HG02884 (cell line): ENCODE data around the gene YTHDC1.
A peak's percentile ranks its signal among the peaks of the same experiment; 100 is the strongest.
"Not testable (repeated sequence)": the region's sequence is repeated elsewhere in the genome, so short reads cannot be mapped to it uniquely, and the experiment has no call there.

ENCODE experiments used
- ATAC-seq: cut with Tn5 transposase; IDR thresholded peaks from one replicate; pipeline ENCODE4 v1.9.1; 2021; ENCODE audit warnings: mild to moderate bottlenecking, moderate library complexity; ENCODE audit not compliant: unreplicated experiment

The YTHDC1 gene

GRCh38 chr4:68349649-68350360 is at the start of gene YTHDC1:
Gene YTHDC1, minus strand, starts transcription at chr4:68350090. Its CDS starts 337 bp downstream, at chr4:68349753.
- ATAC-seq: peak; percentile 95

DNA sequence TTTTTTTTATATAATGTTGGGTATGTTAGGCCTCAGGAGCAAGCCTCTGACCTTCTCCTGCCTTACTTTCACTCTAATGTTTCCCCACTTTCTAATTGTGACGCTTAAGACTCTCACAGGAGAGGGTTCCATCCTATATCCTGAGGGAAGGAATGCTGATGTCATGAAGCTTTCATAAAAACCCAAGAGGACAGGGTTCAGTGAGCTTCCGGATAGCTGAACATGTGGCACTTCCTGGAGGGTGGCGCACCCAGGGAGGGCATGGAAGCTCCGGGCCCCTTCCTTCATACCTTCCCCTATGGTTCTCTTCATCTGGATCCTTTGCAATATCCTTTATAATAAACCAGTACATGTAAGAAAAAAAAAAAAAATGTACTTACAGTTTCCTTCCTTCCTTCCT is 49.4 kb upstream of the YTHDC1 start:
- no peak for ATAC-seq

- ATAC-seq: no peak
These were observed 46.9 kb upstream of the YTHDC1 start for GRCh38 chr4:68396756-68397155.

- ATAC-seq: no peak
These were observed 41.5 kb upstream of the YTHDC1 start for GRCh38 chr4:68391436-68391835.

DNA sequence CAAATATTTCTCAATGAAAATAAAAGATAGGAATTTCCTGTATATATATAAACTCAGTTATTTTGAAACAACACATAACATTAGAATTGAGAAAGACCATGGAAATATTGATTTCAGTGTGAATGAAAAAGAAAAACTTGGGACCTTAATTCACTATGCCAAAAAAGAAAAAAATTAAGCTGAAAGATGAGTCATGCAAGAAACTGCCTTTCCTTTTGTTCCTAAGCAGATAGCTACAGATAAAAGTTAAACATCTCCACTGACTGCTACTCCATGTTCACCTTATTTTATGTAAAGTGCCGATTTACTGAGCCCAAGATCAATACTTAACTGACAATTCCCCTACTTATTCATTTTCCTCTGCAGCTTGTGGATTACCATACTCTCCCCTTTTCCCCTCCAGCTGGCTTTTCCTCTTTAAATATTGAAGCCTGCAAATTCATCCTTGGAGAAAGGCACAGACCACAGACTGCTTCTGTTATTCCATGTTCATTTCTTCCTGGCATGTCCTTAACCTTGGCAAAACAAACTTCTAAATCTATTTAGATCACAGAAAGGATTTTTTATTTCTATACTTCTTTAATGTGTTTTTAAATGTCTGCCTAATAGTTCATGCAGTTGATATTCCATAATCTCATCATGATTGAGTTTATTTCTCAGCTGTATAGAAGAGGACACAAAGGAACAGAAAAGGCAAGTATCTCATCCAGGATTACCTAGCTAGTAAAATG is 40.5 kb upstream of the YTHDC1 start:
- no peak for ATAC-seq

- ATAC-seq: not testable (repeated sequence)
These were observed 39.6 kb upstream of the YTHDC1 start for GRCh38 chr4:68389386-68389913.

DNA sequence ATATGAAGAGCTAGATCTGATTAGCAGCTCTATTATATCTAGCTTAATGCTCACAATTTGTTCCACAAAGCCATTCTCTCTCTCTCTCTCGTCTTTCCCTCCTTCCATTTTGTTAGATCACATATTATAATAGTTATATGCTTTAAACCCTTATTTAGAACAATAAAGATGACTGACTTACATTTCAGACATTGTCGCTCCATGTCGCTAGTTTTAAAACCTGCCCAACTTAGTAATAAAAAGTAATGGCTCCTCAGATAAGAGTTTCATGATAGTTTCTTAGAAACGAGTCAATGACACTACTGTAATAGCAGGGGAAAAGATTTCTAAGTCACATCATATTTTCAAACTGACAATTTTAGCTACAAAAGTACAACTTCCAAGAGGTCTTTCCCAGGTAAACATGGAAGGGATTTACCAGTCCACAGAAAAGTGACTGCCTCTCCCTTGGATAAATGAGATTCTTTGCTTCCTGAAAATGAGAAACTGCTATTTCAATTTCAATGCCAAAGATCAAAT is 38.5 kb upstream of the YTHDC1 start:
- no peak for ATAC-seq

DNA sequence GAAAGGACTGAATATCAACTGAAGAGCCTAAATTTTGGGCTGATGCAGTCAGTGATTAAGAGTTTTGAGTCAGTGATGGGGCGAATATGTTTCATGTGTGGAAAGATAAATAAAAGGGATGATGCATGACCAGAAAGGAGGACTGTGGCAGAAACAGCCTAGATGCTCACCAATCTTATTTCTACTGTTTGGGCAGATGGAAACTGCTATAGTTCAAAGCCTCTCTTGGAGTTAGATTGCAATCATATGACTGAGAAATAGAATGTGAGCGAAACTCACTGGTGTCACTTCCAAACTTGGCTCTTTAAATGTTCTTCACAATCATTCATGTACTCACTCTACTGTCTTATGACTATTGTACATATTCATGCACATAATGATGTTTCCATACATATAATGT is 35.4 kb upstream of the YTHDC1 start:
- no peak for ATAC-seq

GRCh38 chr4:68383115-68383514 is 33.2 kb upstream of the YTHDC1 start:
- no peak for ATAC-seq

- no peak for ATAC-seq
These were observed 28.3 kb upstream of the YTHDC1 start for GRCh38 chr4:68378226-68378625.

DNA sequence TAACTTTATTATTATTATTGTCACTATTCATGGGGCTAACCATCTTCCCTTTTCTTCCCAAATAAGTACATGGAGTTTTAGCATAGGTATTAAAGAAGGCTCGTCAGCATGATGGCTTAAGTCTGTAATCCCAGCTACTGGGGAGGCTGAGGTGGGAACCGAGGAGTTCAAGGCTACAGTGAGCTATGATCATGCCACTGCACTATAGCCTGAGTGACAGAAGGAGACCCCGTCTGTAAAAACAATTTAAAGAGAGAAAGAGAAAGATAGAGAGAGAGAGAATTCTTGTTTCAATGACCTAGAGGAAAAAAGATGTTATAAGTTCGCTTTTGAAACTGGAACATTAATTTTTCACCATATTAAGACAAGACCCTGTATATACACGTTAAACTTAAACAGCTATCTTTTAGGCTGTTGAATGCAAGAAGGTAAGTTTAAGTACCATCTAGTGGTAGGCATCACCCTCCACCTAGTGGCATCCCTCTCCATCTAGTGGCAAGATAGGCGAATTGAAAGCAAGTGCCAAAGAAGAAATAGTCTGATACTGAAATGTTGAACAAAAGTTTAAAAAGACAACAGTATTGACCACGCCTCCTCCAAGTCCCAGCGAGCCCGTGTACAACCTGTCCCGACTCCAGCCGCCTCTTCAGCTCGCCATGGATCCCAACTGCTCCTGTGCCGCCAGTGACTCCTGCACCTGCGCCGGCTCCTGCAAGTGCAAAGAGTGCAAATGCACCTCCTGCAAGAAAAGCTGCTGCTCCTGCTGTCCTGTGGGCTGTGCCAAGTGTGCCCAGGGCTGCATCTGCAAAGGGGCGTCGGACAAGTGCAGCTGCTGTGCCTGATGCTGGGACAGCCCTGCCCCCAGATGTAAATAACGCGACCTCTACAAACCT is 26.0 kb upstream of the YTHDC1 start:
- ATAC-seq: peak; percentile 61

- ATAC-seq: peak; percentile 95
These were observed 23.6 kb upstream of the YTHDC1 start for GRCh38 chr4:68373513-68373912.

DNA sequence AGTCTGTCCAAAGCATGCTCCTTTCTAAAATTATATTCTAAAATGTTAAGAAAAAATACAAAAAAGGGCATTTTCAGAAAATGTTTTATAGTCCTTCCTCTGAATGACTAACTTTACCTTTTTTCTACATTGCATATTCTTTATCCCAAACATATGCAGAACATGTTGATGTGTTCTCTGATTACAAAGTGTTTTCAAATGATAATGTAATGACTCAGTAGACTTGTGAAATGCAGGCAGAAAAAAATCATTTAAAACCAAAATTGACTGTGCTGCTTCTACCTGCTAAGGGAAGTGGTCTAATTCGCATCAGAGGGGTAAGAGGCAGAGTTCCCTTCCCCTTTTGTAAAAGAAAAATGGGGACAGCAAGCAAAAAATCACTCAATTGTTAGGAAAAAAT is 22.7 kb upstream of the YTHDC1 start:
- ATAC-seq: no peak

DNA sequence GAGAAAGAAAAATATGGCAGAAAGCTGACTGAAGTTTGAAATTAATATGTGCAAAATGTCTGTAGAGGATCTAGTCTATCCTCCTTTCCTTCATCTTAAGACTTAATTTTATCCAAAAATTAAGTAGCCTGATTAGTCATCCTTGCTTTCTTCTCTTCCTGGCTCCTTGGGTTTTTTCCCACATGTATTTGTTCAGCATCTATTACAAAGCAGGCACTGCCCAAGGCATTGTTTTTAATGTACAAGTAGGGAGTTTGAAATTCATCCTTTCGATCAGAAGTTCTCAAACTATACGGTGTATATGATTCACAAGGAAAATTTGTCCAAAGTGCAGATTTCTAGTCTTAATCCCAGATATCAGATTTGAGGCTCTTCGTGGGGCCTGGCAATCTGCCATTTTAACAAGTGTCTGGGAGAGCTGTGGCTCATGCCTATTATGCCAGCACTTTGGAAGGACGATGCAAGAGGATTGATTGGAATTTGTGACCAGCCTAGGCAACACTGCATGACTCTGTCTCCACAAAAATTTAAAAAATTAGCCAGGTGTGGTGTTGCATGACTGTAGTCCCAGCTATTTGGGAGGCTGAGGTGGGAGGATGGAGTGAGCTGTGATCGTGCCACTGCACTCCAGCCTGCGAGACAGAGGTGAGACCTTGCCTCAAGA is 19.4 kb upstream of the YTHDC1 start:
- no peak for ATAC-seq

DNA sequence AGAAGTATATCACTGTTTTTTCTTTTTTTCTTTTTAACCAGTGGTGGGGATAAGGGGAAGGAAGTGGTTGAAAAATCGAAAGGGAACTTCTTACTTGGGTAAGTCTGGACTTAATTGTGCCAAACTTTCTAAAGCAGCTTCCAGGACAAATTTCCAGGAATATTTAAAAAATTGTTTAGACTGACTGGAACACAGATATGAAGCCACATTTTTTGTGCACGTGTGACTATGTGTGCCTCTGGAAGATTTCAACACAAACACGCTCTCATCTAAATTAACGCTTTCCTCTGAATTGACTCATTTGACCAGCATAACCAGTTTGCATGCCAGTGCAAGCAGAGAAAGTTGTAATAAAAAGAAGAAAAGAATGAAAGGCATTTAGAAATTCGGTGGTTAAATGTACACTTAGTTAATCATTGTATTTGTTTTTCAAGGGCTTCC is 18.8 kb upstream of the YTHDC1 start:
- no peak for ATAC-seq

DNA sequence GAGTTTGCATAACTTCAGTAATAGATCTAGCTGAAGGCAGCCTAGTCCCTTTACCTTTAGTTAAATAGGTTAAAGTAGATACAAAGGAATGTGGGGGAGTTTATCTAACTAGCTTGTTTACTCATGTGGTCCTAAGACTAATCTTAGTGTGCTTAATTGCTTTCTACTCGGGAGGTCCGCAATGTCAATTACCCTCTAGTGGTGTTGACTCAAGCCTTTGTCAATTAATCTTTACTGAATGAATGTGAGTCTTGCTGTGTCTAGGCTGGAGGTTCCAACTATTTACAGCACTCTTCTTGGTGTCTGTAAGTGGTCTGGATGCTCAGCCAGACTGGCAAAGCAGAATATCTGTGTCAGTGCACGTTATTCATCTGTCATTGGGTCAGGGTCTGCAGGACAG is 17.9 kb upstream of the YTHDC1 start:
- no peak for ATAC-seq

DNA sequence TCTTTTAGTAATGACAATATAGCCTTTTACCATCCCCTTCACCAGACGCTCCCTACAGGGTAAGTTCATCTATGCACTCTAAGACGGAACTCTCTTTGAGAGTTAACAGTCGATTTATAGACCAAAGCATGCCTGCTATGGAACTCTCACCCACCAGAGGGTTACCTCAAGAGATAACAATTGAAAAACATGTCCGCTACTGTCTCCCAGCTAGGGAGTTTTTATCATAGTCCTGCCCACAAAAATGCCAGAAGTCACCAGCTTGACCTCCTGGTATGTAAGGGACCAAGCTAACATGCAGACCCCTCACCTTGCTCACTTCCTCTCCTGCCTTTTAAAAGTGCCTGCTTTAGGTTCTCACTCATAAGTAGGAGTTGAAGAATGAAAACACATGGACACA is 16.7 kb upstream of the YTHDC1 start:
- ATAC-seq: no peak

DNA sequence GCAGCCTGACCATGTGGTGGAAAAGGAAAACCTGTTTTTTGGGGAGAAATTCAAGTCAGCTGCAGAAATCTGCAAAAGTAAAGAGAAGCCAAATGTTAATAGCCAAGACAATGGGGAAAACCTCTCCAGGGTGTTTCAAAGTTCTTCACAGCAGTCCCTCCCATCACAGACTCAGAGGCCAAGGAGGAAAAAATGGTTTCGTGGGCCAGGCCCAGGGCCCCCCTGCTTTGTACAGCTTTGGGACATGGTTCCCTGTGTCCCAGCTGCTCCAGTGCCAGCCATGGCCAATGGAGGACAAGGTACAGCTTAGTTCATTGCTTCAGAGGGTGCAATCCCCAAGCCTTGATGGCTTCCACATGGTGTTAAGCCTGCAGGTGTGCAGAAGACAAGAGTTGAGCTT is 15.2 kb upstream of the YTHDC1 start:
- ATAC-seq: no peak

DNA sequence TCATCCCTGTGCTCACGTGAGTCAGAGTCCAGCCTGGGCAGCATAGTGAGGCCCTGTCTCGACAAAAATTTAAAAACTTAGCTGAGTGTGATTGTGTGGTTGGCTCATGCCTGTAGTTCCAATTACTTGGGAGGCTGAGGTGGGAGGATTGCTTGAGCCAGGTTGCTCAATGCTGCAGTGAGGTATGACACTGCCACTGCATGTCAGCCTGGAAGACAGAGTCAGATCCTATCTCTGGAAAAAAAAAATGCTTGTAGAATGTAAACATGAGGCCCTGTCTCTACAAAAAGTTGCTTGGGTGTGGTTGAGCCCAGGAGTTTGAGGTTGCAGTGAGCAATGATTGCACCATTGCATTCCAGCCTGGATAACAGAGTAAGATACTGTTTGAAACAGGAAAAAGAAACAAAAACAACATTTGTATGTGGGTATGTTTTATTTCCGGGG is 11.3 kb upstream of the YTHDC1 start:
- ATAC-seq: no peak

DNA sequence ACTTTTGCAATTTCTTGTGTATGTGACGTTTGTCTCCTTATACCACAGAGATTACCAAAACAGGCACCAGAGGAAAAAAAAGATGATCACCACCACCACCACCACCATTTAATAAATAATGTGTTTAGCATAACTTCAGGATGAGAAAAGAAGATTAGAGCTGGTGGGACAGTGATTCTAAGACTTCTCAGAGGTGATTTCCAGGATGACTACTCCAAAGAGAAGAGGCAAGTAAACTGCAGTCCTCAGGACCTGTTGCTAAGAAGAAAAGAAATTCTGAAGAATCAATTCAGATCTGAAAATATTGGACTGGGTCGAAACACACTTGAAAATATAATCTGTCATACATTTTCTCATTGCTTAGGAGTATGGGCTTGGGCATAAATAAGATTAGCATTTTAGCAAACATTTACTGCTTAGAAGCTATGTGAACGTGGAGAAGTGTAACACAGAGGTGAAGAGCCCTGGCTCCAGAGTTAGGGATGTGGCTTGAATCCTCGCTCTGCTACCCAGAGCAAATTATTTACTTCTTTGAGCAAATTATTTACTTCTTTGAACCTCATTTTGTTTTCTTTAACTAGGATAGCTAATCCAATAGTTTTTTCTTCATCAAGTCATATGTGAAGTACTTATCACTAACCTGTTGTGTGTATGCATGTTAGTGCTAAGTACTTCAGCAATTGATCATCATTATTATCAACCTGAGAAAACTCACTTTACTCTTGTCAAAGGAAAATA is 10.5 kb upstream of the YTHDC1 start:
- ATAC-seq: no peak
